SK-N-MC (cell line): ENCODE measurements around the gene HHAT.

Source experiments
- EZH2 ChIP-seq: fragments of 200-600 bp; sonication (generic); IDR thresholded peaks from one replicate; pipeline ENCODE4 v1.6.1; 2017; ENCODE audit warnings: antibody characterized with exemption
- FOXP2 ChIP-seq: optimal IDR thresholded peaks from 2 replicates; pipeline ENCODE3; 2011; ENCODE audit warnings: mild to moderate bottlenecking, moderate library complexity; ENCODE audit not compliant: insufficient read depth; ENCODE audit errors: extremely low read length, control extremely low read depth
- POLR2AphosphoS5 ChIP-seq: IDR thresholded peaks from 2 replicates; pipeline ENCODE4 v1.6.1; 2012; ENCODE audit warnings: mild to moderate bottlenecking, low read depth, low read length, borderline replicate concordance

- TF ChIP-seq POLR2AphosphoS5 (no peak), EZH2 (no peak), FOXP2 (no peak)
Observed at GRCh38 chr1:210366767-210367166, 38.1 kb downstream of the HHAT start.
